Measurements from ENCODE around the gene OR10V1.
A peak's percentile ranks its signal among the peaks of the same experiment; 100 is the strongest.

OR10V1 gene

DNA sequence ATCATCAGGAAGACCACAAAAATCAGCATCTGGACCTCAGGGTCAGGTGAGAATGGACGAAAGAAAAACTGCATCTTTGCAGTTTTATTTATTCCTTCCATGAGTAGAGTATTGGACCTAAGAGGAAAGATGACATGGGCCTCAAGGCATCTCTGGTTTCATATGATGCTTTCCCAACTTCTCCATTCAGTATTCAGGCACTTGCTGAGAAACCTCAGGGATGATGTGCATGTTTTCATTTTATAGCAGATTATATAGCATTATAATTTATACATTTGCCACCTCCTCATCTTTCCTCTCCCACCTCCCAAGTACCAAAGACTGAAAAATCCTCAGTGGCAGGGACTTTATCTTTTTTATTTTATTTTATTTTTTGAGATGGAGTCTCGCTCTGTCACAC lies at the start of gene OR10V1:
Gene OR10V1 (minus strand): TSS at position 101 of the 400 bp plus-strand sequence. CDS start 0 bp downstream, at position 101.
- no peak for DNase-seq

DNA sequence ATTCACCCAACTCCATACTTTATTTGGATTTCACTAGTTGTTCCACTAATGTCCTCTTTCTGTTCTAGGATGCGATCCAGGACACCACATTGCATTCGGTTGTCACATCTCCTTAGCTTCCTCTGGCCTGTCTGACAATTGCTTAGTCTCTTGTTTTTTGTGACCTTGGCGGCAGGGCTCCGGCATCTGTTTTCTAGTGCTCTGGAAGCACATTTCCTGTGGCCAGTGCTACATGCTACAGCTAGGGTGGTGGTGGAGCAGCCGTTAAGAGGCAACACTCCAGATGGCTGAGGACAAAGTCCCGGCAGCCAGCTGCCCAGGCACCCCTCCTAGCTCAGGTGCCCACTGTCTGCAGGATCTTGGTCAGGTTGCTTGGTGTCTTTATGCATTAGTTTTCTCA lies 48.3 kb upstream of the OR10V1 start:
- DNase-seq, result no peak

DNA sequence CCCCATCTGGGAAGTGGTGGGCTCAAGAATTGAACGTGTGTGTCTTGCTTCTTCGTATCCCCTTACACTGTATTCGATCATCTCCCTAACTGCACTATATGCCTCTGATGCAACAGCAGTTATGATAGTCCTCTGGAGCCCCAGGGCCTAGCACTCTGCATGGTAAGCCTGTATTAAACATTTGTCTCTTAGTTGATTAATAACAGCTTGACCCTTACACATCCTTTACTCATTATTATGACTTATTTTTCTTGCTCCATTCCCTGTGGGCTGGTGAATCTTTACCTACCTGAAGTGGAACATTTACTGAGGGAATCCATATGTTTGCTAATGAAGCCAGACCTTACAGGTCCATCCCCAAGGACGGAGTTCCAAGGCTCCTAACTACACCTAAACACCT lies 47.1 kb upstream of the OR10V1 start:
- no peak for DNase-seq

DNA sequence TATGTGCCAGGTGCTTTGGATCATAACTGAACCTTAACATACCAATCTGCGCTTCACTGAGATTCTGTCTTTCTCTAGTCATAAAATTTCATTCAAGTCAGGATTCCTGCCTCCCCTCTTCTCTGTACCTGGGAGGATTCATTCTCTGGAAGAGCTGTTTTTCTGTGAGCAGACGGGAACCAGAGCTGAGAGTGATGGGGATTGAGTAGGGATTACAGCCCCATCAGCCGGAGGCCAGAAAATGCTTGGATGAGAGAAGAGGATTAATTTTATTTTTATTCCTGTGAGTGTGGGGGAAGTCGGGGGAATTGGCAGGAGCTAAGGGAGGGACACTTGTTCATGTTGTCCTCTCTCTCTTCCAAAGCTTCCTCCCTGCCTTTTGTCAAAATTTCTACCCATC lies 46.3 kb upstream of the OR10V1 start:
- DNase-seq, result no peak

- DNase-seq, result no peak
Measured at GRCh38 chr11:59758401-59759037, 44.9 kb upstream of the OR10V1 start.

GRCh38 chr11:59756845-59757244 lies 43.2 kb upstream of the OR10V1 start:
- no peak for DNase-seq

- no peak for DNase-seq
Measured at GRCh38 chr11:59756558-59756840, 42.9 kb upstream of the OR10V1 start.

DNA sequence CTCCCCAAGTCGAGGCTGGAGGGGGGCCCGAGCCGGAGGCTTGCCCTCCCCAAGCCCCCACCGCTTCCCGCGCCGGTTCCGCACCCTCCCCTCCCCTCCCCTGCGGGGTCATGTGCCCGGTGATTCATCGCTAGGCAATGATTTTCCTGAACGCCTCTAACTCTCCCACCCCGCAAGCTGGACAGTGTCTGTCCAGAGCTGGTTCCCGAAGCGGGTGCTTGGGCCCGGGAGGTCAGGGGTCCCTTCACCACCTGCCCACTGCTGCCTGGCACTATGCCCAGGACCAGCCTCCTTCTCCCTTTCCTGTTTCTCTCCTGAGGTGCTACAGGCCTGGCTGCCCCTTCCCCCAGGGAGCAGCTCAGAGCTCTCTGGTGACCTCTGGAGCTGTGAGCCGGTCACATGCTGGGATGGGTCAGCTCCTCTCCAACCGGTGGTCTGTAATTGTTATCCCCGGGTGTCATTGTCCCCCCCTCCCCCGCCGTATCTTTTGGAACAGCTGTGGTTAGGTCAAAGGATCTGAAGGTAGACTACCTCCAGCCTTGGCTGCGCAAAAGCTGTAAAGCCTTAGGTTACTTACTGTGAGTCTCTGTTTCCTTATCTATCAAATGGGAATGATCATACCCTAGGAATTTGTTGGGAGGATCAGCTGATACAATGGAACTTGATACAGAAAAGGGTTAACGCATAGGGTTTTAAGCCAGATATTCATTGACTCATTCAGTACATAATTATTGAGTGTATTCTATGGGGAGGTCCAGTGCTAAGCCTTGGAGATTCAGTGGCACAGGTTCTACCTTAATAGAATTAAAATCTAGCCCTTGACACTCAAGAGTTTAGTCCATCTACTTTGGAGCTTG lies 42.3 kb upstream of the OR10V1 start:
- peak; percentile 27 for DNase-seq

GRCh38 chr11:59754859-59755700 lies 41.4 kb upstream of the OR10V1 start, which contains the start of gene STX3:
TSS of gene STX3 (plus strand) at chr11:59755376. CDS start at chr11:59755606, 230 bp downstream.
- DNase-seq, result peak; percentile 50

GRCh38 chr11:59754494-59754858 lies 40.8 kb upstream of the OR10V1 start:
- DNase-seq, result no peak

GRCh38 chr11:59753650-59754493 lies 40.2 kb upstream of the OR10V1 start:
- peak; percentile 67 for DNase-seq

DNA sequence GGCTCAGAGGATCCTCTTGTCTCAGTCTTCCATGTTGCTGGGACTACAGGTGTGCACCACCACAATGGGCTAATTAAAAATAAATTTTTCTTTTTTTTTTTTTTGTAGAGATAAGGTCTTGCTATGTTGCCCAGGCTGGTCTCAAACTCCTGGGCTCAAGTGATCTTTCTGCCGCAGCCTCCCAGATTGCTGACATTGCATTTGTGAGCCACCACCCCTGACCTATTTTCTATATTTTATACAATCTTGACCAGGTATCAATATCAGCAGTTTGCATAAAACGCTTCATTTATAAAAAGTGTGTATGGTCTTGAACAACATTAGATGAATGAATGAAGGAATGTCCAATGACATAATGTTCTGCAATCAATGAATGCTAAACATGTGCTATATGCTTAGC lies 32.5 kb upstream of the OR10V1 start:
- DNase-seq, result no peak

DNA sequence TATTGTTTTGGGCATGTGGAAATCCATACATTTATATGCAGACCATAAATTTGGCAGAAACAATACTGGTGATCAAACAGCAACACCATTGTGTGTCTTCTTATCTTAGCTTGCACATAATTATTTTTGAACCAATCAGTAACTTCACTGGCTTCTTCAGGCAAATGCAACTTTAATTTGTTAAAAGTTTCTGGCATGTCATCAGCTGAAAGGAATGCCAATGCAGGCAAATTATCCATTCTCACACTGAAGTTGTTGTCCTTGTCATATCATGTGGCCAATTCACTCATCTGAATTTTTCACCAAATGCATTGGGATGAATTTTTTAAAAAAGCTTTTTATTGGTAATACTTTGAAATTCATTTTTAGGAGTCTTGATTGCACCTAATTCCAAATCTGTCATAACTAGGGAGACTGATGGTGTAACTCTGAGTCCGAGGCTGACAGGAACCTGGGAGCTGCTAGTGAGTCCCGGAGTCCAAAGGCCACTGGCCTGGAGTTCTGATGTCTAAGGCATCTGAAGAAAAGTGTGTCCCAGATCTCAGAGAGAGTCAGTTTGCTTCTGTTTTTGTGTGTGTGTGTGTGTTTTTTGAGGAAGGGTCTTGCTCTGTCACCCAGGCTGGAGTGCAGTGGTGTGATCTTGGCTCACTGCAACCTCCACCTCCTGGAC lies 17.4 kb upstream of the OR10V1 start:
- no peak for DNase-seq

GRCh38 chr11:59729834-59730233 lies 16.2 kb upstream of the OR10V1 start:
- no peak for DNase-seq

DNA sequence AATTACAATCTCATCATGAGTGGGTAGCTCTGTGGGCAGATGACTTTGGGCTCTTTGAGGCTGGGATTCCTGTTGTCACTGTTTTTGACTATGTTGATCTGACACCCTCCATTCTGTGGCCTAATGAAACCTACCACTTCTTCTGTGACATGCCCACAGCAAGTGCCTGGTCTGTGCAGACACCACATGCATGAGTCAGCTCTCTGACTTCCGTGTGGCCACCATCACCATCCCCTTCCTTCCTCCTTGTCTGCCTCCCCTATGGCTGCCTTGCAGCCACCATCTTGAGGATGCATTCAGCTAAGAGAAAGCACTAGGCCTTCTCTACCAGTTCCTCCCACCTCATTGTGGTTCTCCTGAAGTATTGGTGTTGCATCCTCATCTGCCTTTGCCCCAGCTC lies 15.3 kb upstream of the OR10V1 start:
- no peak for DNase-seq

- no peak for DNase-seq
Measured at GRCh38 chr11:59728154-59728553, 14.5 kb upstream of the OR10V1 start.

DNA sequence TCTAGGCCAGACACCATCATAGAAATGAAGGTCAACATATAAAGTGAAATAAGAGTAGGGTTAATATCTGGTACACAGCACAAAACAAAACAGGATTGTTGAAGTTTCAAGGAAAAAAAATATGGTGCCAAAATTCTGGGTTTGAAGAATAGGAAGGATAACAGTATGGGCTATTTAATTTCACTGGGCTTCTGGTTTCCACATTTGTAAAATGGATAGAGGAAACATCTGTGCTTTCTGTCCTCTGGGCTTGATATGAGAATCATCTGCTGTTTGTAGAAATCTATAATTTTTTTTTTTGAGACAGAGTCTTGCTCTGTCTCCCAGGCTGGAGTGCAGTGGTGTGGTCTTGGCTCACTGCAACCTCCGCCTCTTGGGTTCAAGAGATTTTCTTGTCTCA lies 13.8 kb upstream of the OR10V1 start:
- no peak for DNase-seq

DNA sequence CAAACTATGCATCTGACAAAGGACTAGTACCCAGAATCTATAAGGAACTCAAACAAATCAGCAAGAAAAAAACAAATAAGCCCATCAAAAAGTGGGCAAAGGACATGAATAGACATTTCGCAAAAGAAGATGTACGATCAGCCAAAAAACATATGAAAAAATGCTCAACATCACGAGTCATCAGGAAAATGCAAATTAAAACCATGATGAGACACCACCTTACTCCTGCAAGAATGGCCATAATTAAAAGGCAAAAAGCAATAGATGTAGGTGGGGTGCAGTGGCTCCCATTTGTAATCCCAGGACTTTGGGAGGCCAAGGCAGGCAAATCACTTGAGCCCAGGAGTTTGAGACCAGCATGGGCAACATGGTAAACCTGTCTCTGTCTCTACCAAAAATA lies 10.4 kb upstream of the OR10V1 start:
- no peak for DNase-seq

DNA sequence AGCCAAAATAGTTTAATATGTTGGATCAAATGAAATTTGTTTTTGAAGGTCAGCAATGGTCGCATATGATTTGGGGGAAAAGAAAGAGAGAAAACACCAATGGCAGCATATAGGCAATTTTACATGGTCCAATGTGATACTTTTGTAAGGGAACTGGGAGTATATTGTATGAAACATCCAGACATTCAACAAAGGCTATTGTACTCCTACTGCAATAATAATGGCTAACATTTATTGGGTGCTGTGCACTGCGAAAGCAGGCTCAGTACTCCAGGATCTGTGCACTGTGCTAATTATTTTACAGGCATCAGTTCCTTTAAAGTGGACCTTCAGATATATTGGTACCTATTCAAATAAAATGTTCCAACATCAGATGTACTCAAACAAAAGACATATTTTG lies 5.9 kb upstream of the OR10V1 start:
- no peak for DNase-seq

- DNase-seq, result no peak
Measured at GRCh38 chr11:59716051-59716450, 2.4 kb upstream of the OR10V1 start.

DNA sequence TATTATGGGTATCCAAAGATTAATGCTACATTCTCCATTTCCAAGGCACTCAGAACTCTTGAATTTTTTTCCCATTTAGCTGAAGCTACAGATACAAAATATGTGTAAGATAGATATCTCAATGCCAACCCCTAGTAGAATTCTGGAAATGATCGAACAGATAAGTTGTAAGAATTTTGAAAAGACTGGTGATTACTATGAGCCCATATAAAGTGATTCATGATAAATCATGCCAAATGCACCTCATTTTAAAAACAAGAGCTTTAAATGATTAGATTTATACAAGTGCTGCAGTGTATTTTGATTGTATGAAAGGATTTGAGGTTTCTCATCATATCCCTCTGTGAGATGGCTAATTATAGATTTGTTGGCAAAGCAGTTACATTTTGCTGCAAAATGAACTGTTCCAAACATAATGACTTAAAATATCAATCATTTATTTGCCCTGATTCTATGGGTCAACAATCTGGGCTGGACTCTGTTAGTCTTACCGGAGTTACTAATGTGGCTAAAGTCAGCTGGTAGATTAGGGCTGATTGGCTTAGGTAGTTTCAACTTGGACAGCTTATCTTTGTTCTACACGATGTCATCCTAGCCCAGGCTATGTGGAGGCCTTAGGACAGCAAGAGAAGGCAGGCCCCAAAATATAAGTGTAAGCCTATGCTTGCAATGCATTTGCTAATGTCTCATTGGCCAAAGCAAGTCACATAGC lies 3.4 kb downstream of the OR10V1 start:
- no peak for DNase-seq

GRCh38 chr11:59708537-59708936 lies 5.1 kb downstream of the OR10V1 start:
- DNase-seq, result no peak

Measured in activated CD4-positive, alpha-beta T cell treated with anti-CD3 and anti-CD28 coated beads for 1 hour (primary cell).